HG02642 (cell line): ENCODE results near the gene OR52N2.

Experiments used
- ATAC-seq: cut with Tn5 transposase; IDR thresholded peaks from one replicate; pipeline ENCODE4 v1.9.1; 2021; ENCODE audit warnings: mild to moderate bottlenecking; ENCODE audit not compliant: unreplicated experiment, poor library complexity

OR52N2 gene

DNA sequence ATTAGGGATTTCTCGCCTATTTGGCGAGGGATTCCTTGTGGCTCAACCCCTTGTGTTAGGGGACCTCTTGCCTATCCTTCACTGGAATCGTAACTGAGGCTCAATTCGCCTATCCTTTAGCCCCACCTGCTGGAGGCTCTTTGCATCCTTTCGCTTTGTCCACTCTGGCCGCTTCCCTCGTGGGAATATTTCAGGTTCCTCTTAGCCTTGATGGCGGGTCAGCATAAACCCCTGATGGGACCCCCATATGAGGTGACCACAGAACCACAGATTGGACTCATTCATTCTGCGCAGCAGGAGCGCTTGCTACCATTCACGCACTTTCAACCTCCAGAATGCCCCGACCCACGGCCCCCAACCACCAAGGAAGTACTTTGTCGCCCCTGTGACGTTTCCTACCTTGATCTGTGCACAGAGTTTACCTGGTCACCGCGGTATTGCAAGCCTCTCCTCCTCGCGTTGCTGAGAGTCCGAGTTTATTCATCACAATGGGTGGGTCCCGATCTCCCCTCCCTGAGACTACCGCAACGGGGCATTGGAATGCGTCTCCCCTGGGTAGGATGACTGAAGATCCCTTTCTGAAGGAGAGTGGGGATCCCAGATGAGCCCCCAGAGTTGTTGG lies at the start of gene OR52N2:
Gene OR52N2 (plus strand): TSS at position 425 of the 622 bp plus-strand sequence. CDS start 11,412 bp downstream, outside the sequence.
- peak; percentile 95 for ATAC-seq

DNA sequence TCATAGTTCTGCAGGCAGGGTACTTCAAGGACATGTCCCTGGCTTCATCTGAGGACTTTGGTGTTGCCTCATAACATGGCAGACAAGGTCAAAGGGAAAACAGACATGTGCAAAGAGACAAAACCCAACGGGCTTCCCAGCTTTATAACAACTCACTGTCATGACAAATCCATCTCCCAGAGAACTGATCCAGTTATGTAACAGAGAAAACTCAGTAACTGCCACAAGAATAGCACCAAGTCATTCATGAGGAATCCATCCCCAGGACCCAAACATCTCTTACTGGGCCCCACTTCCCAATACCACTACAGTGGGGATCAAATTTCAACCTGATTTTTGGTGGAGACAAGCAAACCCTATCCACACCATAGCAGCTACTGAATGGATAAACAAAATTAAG lies 41.7 kb upstream of the OR52N2 start:
- ATAC-seq = no peak

DNA sequence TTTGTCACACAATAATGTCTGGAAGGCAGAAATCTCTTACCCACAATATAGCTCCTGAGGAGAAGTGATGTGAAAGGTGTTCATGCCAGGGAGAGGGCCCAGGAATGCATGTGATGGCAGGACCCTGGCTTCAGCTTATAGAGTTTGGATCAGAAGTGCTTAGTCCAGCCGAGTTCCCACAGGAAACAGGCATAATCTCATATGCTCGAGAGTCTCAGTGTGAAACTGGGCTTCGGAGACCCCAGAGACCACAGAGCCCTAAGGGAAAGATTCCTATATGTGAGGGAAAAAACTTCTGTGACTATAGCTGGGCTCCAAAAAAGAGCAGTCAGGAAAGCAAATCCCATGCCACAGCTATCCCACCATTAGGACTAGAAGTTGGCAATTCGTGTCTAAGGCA lies 25.5 kb upstream of the OR52N2 start, which contains the start of gene OR52N5:
Gene OR52N5 (minus strand): TSS at position 101 of the 400 bp plus-strand sequence. CDS start 4,721 bp downstream, outside the sequence.
- ATAC-seq = no peak

DNA sequence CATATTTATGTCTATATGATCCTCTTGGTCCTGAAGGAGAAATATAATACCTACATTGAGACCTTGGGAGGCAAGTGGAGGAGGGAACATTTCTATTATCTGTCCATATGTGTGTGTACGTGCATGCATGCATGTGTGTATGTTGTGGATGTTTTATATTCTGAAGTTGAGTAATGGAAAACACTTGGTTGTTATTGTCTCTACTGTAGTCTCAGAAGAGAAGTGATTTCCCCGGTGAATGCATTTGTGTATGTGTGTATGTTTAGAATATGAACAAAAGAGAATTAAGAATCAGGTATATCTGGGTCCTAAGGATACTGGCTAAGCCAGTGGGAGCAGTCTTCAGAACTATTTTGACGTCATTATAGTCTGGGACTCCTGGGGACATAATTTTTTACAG lies 17.6 kb upstream of the OR52N2 start, which contains the start of gene OR52N1:
Gene OR52N1 (minus strand): TSS at position 101 of the 400 bp plus-strand sequence. CDS start 2,449 bp downstream, outside the sequence.
- no peak for ATAC-seq

DNA sequence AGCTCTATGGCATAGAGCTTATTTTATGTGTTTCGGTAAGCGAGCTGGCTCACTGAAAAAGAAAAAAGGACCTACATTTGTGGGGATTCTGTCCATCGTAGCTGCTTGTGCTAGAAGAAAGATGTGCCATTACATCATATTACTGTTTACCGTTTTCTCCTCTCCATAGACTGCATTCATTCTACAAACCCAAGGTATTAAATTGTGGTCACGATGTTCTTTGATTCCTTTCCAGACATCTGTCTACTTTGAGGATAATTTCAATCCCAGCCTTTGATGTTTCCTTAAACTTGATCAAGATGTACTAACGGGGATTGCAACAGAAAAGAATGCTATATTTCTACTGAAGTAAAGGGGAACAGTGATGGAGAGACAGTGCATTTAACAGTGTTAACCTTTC lies 12.2 kb upstream of the OR52N2 start:
- ATAC-seq = no peak

DNA sequence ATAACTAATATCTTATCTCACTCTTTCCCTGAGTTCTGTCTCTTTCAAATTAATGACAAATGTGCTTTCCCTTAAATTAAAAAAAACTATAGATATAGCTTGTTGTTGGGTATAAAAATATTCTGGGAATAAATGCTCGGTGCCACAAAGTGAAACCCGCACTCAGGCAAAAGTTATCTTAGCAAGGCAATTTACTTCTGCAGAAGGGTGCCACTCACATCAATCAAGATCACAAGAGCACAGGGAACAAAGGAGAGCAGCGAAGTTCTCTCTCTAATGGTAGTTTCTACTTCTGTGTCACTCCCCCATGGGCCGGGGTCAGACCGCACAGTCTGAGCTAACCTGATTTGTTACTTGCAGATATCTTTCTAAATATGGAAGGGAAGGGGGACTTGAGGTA lies 4.7 kb upstream of the OR52N2 start:
- ATAC-seq = no peak

DNA sequence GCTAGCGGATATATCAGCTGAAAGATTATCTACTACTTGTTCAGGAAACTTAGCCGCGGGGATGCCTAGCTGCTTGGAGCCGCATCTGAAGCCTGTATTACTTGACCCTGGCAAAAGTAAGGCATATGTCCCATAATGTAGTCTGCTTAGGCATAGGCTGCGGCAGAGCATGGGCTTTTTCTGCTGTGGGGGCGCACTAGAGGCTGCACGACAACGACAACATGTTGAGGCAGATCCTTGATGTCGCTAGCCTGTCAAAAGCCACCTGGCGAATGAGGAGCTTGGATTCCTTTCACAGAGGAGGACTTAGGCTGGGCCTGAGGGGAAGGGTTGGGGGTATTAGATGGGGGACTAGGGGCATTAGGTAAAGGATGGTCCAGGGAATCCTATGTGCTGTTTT lies 1.1 kb upstream of the OR52N2 start:
- no peak for ATAC-seq

DNA sequence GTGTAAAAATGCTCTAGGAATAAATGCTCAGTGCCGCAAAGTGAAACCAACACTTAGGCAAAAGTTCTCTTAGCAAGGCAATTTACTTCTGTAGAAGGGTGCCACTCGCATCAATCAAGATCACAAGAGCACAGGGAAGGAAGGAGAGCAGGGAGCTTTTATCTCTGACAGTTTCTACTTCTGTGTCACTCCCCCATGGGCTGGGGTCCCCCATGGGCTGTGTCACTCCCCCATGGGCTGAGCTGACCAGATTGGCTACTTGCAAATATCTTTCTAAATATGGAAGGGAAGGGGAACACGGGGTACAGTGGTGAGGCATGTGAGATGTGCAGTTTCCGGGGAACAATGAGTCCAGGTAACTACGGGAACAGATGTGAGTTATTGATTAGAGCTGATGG lies 397 bp downstream of the OR52N2 start:
- ATAC-seq = peak; percentile 25

DNA sequence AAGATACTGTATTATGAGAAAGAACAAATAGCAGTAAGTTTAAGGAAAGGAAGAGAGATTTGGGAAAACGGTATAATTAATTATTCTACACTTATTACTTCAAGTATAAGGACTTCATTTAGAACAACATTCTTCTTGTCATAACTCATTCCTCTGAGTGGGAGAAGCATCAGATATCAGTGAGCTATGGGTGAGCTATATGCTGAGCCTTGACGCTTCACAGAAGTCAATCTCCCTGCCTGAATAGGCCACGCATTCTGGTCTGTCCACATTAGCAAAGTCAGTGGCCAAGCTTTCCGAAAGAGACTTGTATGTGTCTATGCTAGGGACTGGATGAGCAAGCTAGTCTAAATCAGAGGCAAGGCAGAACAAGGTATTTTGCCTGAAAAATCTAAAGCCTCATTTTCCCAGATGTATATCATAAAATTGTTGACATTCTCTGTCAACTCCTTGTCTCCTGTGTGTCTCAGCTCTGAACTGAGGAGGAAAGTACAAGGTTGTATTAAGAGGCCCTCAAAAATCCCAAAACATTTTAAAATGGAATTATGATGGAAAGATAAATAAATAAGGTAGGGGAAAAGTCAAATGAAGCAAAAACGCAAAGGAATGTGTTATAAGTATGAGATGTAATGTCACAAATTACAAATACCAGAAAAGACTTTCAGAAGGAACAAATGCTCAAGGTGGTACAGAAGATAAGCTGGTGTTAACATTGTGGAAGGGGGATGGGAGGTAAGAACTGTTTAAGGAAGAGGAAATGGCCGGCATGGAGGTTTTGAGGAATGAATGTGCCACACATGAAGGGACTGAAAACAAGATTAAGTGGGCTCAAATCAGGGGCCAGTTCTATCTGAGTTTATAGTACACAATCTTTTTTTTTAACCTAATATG lies 1.4 kb downstream of the OR52N2 start:
- no peak for ATAC-seq

DNA sequence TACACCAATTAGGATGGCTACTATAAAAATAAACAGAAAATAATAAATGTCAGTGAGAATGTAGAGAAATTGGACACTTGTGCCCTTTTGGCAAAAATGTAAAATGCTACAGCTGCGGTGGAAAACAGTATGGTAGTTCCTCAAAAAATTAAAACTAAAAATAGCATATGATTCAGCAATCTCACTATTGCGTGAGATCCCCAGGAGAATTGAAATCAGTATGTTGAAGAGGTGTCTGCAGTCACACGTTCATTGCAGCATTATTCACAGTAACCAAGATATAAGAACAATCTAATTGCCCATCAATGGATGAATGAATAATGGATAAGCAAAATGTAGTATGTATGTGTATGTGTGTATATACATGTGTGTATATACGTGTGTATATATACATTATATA lies 6.8 kb downstream of the OR52N2 start:
- ATAC-seq = no peak

DNA sequence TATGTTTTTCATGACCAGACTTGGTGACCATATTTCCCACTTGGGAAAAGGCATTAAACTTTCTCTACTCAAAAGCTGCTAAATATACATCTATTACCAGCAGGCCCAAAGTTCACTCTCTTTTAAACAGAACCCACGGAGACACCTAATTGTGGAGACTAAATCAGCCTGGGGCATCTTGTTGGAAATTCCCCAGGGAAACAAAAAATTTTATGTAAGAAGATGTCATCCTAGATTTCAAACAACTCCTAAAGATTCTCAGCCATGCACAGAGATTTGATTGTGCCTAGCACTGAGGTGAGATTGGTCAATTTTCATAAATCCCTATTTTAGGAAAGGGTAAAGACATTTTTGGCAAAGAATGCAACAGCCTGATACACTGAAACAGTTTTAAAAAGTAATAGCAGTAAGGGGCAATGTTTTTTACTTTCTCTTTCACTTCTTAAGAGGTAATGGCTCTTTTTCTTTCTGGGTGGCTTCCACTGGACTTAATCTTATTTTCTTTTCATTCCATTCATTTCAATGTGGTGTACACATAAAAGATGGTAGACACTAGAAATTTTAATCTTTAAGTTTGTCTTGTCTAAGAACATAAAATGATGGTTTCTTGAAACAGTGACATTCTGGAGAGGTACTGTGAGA lies 9.6 kb downstream of the OR52N2 start:
- ATAC-seq = no peak

DNA sequence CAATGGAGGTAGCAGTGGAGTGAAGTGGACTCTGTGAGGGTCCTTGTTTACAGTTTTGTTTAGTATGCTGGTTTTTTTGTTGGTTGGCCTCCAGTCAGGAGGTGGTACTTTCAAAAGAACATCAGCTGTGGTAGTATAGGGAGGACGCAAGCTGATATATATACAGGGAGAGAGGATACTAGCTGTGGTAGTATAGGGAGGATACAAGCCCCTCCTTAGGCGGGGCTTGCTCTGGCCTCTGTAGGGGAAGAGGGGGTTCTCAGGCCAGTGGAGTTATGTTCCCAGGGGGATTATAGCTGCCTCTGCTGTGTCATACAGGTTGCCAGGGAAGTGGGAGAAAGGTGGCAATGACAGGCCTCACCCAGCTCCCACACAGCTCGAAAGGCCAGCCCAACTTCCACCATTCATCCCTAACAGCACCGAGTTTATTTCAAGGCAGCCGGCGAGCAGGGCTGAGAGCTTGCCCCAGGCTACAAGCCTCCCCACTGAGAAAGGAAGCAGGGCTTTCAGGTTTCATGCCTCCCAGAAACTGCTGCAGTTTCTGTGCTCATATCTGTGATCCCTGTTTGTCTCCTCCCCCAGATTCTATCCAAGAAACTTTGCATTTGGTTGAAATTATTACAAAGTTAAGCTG lies 22.6 kb downstream of the OR52N2 start:
- no peak for ATAC-seq

DNA sequence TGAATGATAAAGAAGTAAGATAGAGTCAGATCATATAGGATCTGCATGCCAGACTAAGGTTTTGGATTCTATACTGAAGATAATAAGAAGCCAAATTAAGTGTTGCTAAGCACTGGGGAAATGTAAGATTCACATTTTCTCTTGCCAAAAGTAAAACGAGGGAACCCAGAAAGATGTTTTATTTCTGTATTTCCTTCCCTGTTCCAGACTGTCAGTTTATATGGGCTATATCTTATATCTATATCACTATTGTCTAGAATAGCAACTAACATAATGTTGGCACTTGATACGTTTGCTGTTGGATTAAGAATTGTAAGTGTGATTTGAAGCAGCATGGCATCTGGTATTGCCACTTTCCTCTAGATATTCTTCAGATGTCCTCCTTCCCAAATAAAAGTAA lies 24.7 kb downstream of the OR52N2 start:
- no peak for ATAC-seq

DNA sequence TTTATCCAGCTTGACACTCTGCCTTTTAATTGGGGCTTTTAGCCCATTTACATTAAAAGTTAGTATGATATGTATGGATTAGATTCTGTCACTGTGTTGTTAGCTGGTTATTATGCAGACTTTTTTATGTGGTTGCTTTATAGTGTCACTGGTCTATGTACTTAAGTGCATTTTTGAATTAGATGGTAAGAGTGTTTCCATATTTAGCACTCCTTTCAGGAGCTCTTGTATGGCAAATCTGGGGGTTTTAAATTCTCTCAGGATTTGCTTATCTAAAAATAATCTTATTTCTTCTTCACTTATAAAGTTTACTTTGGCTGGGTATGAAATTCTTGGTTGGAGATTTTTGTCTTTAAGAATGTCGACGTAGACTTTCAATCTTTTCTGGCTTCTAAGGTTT lies 29.0 kb downstream of the OR52N2 start:
- ATAC-seq = no peak

DNA sequence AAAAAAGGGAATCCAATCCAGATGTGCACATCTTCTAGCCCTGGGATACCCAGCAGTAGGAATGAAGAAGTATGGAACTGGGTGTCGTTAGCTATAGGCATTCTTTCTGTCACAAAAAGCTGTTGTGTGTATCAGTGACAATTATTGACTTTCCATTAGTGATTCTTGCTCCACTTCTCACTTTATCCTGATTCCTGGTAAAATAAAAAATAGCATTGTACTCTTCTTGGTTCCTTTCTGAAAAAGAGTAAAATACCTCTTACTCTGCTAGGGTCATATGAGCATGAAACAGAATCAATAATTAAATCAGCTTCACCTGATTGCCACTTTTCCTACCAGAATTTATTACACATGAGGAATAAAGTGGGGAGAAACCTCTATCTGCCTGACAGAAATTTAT lies 33.1 kb downstream of the OR52N2 start, which contains the start of gene OR52E6:
Gene OR52E6 (minus strand): TSS at position 101 of the 400 bp plus-strand sequence. CDS start 0 bp downstream, at position 101.
- no peak for ATAC-seq

DNA sequence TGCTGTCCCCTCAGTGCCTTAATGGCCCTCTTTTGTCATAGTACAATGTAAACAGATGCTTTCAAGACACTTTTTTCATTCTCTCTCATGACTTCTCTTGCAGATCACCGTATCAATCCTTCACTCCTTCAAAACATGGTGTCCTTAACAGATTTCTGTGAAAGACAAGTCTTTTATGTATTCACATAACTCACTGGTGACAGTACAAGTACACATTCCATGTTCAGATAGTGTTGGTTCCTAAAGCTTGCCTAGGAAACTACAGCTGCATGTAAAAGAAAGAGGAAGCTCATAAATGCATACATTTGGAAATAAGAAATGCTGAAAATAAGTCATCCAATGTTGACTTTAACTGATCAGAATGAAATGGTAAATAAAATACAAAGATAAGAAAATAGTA lies 38.0 kb downstream of the OR52N2 start:
- ATAC-seq = no peak

DNA sequence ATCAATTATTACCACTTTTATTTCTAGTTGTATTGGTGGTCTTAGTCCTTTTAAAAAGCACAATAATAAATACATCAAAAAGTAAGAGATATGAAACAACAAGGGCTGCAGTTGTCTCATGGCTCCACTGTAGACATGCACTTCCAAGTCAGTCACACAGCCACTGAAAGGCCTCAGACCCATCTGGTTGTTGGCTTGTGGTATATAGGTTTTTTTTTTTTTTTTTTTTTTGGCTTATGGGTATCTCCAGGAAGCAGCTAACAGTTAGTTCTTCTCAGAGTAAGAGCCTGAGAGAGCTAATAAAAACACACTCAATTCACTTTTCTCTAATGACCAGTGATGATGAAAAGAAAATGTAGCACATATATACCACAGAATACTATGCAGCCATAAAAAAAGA lies 39.0 kb downstream of the OR52N2 start:
- ATAC-seq = no peak

DNA sequence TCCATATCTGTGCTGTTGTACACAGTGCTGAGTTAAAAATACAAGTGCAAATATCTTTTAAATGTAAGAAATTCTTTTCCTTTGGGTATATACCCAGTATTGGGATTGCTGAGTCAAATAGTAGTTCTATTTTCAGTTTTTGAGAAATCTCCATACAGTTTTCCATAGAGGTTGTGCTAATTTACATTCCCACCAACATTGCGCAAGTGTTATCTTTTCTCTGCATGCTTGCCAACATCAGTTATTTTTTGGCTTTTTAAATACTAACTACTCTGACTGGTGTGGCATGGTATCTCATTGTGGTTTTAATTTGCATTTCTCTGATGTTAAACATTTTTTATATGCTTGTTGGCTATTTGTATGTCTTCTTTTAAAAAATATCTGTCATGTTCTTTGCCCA lies 42.3 kb downstream of the OR52N2 start:
- no peak for ATAC-seq

DNA sequence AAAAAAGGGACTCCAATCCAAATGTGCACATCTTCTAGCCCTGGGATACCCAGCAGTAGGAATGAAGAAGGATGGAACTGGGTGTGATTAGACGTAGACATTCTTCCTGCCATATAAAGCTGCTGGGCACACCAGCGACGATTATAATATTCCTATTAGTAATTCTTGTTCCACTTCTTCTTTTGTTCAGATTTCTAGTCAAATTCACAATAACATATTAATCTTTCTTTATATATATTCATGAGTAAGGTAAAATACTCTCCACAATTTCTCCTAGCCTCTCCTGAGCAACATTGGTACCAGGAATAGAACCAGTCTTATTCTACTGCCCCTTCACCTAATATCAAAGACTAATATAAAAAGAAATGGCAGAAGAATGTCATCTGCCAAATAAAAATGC lies 48.9 kb downstream of the OR52N2 start, which contains the start of gene OR52E8:
Gene OR52E8 (minus strand): TSS at position 101 of the 400 bp plus-strand sequence. CDS start 0 bp downstream, at position 101.
- ATAC-seq = no peak

DNA sequence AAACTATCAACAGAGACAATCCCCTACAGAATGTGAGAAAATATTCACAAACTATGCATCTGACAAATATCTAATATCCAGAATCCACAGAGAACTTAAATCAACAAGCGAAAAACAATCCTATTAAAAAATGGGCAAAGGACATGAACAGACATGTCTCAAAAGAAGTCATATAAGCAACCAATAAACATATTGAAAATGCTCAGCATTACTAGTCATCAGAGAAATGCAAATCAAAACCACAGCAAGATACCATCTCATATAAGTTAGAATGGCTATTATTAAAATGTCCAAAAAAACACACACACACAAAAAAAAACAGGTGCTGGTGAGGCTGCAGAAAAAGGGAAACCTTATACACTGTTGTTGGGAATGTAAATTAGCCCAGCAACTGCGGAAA lies 57.1 kb downstream of the OR52N2 start:
- no peak for ATAC-seq
